ENCODE data around the gene TRAF5.

TRAF5 gene, protein sequence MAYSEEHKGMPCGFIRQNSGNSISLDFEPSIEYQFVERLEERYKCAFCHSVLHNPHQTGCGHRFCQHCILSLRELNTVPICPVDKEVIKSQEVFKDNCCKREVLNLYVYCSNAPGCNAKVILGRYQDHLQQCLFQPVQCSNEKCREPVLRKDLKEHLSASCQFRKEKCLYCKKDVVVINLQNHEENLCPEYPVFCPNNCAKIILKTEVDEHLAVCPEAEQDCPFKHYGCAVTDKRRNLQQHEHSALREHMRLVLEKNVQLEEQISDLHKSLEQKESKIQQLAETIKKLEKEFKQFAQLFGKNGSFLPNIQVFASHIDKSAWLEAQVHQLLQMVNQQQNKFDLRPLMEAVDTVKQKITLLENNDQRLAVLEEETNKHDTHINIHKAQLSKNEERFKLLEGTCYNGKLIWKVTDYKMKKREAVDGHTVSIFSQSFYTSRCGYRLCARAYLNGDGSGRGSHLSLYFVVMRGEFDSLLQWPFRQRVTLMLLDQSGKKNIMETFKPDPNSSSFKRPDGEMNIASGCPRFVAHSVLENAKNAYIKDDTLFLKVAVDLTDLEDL

DNA sequence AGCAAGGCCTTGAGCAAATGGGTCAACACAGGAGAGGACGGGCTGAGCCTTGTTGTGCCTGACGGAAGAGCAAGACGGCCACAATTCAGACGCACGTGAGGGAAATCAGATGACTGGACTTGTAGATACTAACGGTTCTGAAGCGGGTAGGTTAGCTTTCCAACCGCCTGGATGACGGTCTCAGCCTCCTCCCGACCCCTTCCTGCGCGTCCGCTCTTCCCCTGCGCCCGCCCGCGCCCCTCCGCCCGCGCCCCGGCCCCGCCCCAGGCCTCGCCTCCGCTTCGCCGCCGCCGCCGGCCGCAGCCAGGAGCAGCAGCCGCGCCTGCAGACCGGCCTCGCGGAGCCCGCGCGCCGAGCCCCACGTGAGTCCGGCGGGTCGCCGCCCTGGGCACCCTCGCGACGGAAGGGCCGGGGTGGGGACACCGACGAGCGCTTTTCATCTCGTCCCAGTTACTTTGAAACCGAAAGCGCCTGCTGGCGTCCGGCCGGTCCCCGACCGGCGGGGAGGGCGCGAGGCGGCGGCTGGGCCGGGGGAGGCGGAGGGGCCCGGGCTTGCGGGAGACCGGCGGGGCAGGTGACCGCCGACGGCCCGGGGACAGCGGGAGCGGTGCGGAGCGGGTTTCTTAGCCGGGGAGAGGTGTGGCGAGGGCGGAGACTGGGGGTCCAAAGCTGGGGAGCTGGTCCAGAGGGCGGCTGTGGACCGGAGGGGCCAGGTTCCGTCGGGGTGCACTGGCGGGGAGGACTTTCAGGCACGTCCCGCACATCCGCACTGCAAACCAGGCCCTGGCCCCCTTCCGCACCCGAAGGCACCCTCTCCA lies at the start of gene TRAF5:
Gene TRAF5 (plus strand): TSS at position 306 of the 818 bp plus-strand sequence. CDS start 26,407 bp downstream, outside the sequence.
- H3K4me3 ChIP-seq (ENCODE audit: low read depth in 1 of 2, low read length in 2 of 2), result peak within 1 kb of the TSS; percentile 33 to 66; a peak in 3 of 4 replicates
- peaks cover 29% of the 10 kb centered on the region for H3K4me1 ChIP-seq (ENCODE audit: insufficient read depth, low read length)
- peaks cover 37% of the 10 kb centered on the region for H3K27me3 ChIP-seq (ENCODE audit: insufficient read depth, low read length, poor library complexity)
- H3K4me2 ChIP-seq (ENCODE audit: insufficient read depth, low read length), result peak within 1 kb of the TSS; percentile 88
- H3K27ac ChIP-seq (ENCODE audit: low read length), result peak within 1 kb of the TSS; percentile 60
- no peaks in the 10 kb centered on the region for H3K9me3 ChIP-seq (ENCODE audit: insufficient read depth, low read length, severe bottlenecking)
- peak within 1 kb of the TSS; percentile 95 for H2AFZ ChIP-seq (ENCODE audit: low read depth, low read length)
- H3K79me2 ChIP-seq (ENCODE audit: insufficient read depth, low read length), result no peaks in the 10 kb centered on the region
- H4K20me1 ChIP-seq (ENCODE audit: insufficient read depth, low read length), result 0 out of 2 replicates have a peak, but pooled peaks cover 5% of the 10 kb centered on the region
- peak within 1 kb of the TSS; percentile 67 for H3K9ac ChIP-seq (ENCODE audit: low read depth, low read length)
- no peaks in the 10 kb centered on the region for H3K36me3 ChIP-seq (ENCODE audit: insufficient read depth, low read length)
- peak; percentile 77 for ATAC-seq (ENCODE audit: insufficient read depth, low read depth)
- TF ChIP-seq, protein P1, sequence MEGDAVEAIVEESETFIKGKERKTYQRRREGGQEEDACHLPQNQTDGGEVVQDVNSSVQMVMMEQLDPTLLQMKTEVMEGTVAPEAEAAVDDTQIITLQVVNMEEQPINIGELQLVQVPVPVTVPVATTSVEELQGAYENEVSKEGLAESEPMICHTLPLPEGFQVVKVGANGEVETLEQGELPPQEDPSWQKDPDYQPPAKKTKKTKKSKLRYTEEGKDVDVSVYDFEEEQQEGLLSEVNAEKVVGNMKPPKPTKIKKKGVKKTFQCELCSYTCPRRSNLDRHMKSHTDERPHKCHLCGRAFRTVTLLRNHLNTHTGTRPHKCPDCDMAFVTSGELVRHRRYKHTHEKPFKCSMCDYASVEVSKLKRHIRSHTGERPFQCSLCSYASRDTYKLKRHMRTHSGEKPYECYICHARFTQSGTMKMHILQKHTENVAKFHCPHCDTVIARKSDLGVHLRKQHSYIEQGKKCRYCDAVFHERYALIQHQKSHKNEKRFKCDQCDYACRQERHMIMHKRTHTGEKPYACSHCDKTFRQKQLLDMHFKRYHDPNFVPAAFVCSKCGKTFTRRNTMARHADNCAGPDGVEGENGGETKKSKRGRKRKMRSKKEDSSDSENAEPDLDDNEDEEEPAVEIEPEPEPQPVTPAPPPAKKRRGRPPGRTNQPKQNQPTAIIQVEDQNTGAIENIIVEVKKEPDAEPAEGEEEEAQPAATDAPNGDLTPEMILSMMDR (IDR thresholded peaks at IDR 0.05; ENCODE audit: borderline replicate concordance, extremely low read depth, low read length, poor library complexity, severe bottlenecking), result no peak
- peak; percentile 74 for TF ChIP-seq EZH2 (IDR thresholded peaks at IDR 0.05; ENCODE audit: borderline replicate concordance, low read depth, low read length, severe bottlenecking)
- peak; percentile 63 for DNase-seq

DNA sequence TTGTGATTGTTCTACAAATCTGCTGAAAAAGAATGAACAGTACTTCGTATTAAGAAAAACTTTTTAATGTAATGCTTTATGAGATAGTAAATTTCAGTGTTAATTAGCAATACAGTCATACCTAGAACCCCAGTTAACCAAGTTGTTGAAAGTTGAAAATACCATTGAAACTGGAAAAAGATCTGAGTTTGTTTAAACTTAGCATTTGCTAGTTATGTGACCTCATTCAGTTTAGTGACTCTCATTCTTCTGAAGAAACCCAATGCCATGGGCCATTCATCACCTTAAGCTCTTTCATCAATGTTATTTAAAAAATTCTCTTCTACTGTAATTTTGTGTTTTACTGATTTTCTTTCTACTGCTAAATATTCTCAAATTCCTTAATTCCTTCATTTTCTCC lies 47.3 kb upstream of the TRAF5 start:
- no peak overlapping the region for H3K9ac ChIP-seq (ENCODE audit: low read depth, low read length)
- H3K4me3 ChIP-seq (ENCODE audit: low read depth in 1 of 2, low read length in 2 of 2), result no peak overlapping the region
- H3K79me2 ChIP-seq (ENCODE audit: insufficient read depth, low read length), result no peaks in the 10 kb centered on the region
- no peak overlapping the region for H2AFZ ChIP-seq (ENCODE audit: low read depth, low read length)
- no peak overlapping the region for H3K4me2 ChIP-seq (ENCODE audit: insufficient read depth, low read length)
- H3K9me3 ChIP-seq (ENCODE audit: insufficient read depth, low read length, severe bottlenecking), result no peaks in the 10 kb centered on the region
- H4K20me1 ChIP-seq (ENCODE audit: insufficient read depth, low read length), result no peaks in the 10 kb centered on the region
- no peaks in the 10 kb centered on the region for H3K4me1 ChIP-seq (ENCODE audit: insufficient read depth, low read length)
- H3K36me3 ChIP-seq (ENCODE audit: insufficient read depth, low read length), result peaks cover 71% of the 10 kb centered on the region
- H3K27me3 ChIP-seq (ENCODE audit: insufficient read depth, low read length, poor library complexity), result no peaks in the 10 kb centered on the region
- no peak overlapping the region for H3K27ac ChIP-seq (ENCODE audit: low read length)
- ATAC-seq (ENCODE audit: insufficient read depth, low read depth), result no peak
- TF ChIP-seq, protein P1 (IDR thresholded peaks at IDR 0.05; ENCODE audit: borderline replicate concordance, extremely low read depth, low read length, poor library complexity, severe bottlenecking), result no peak
- no peak for TF ChIP-seq EZH2 (IDR thresholded peaks at IDR 0.05; ENCODE audit: borderline replicate concordance, low read depth, low read length, severe bottlenecking)
- no peak for DNase-seq

DNA sequence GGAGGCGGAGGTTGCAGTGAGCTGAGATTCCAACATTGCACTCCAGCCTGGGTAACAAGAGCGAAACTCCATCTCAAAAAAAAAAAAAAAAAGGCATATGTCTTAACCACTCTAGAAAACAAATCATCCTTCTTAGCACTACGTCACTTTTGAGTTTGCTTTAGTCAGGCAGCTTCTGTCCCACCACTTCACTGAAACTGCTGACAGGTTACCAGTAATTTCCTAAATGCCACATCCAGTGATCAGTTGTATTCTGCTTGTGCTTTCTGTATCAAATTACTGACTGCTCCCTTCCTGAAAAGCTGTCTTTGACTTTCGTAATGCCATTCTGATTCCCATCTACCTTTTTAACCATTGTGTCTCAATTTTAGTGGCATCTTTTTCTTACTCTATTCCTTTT lies 45.7 kb upstream of the TRAF5 start:
- Histone ChIP-seq H3K4me1 (ENCODE audit: insufficient read depth, low read length) (no peaks in the 10 kb centered on the region), H3K9ac (ENCODE audit: low read depth, low read length) (no peak overlapping the region), H3K9me3 (ENCODE audit: insufficient read depth, low read length, severe bottlenecking) (no peaks in the 10 kb centered on the region), H3K27me3 (ENCODE audit: insufficient read depth, low read length, poor library complexity) (no peaks in the 10 kb centered on the region), H3K4me3 (ENCODE audit: low read depth in 1 of 2, low read length in 2 of 2) (no peak overlapping the region), H3K36me3 (ENCODE audit: insufficient read depth, low read length) (peaks cover 74% of the 10 kb centered on the region), H3K4me2 (ENCODE audit: insufficient read depth, low read length) (no peak overlapping the region), H3K27ac (ENCODE audit: low read length) (no peak overlapping the region), H4K20me1 (ENCODE audit: insufficient read depth, low read length) (no peaks in the 10 kb centered on the region), H3K79me2 (ENCODE audit: insufficient read depth, low read length) (no peaks in the 10 kb centered on the region), H2AFZ (ENCODE audit: low read depth, low read length) (no peak overlapping the region)
- ATAC-seq (ENCODE audit: insufficient read depth, low read depth) (no peak), DNase-seq (no peak)
- TF ChIP-seq, protein P1 (IDR thresholded peaks at IDR 0.05; ENCODE audit: borderline replicate concordance, extremely low read depth, low read length, poor library complexity, severe bottlenecking), result no peak
- no peak for TF ChIP-seq EZH2 (IDR thresholded peaks at IDR 0.05; ENCODE audit: borderline replicate concordance, low read depth, low read length, severe bottlenecking)
